Stimulated activated CD8-positive, alpha-beta memory T cell treated with anti-CD3 and anti-CD28 coated beads, Interleukin-7, amount 100 ng/mL, for 24 hours (primary cell): ENCODE data around the gene TATDN3.
"Not testable (repeated sequence)": the region's sequence is repeated elsewhere in the genome, so short reads cannot be mapped to it uniquely, and the experiment has no call there.

Experiments used
- DNase-seq: peaks from one replicate; pipeline ENCODE4 v3.0.0-alpha.2; 2020; ENCODE audit warnings: low read depth

TATDN3 gene

DNA sequence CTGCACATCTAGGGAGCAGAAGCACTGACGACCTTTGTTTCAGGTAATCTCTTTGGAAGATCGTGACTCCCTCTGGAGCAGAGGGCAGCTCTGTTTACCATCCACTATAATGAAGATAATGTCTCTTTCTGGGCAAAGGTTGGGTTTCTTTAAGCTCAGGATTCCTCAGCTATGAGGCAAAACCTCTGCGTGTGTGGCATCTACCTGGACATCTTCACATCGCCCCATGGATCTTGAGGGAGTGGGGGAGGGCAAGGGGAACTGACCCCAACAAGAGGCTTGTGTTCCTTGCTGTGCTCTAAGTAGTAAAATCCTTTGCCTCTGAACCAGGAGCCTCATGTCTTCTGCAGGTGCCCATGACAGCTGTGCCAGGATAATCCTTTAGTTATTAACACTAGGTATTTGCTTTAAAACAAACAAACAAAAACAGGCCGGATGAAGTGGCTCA lies 36.2 kb downstream of the TATDN3 start:
- no peak for DNase-seq

DNA sequence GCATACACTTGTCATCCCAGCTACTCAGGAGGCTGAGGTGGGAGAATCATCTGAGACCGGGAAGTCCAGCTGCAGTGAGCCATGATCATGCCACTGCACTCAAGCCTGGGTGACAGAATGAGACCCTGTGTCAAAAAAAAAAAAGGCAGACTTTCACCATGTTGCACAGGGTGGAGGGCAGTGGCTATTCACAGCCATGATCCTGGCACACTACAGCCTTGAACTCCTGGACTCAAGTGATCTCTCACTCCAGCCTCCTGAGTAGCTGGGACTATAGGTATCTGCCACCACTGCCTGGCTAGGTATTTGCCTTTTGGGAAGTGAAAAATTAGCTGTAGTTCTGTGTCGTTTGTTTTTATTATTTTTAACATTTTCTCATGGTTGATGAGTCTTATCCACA lies 36.7 kb downstream of the TATDN3 start:
- no peak for DNase-seq

DNA sequence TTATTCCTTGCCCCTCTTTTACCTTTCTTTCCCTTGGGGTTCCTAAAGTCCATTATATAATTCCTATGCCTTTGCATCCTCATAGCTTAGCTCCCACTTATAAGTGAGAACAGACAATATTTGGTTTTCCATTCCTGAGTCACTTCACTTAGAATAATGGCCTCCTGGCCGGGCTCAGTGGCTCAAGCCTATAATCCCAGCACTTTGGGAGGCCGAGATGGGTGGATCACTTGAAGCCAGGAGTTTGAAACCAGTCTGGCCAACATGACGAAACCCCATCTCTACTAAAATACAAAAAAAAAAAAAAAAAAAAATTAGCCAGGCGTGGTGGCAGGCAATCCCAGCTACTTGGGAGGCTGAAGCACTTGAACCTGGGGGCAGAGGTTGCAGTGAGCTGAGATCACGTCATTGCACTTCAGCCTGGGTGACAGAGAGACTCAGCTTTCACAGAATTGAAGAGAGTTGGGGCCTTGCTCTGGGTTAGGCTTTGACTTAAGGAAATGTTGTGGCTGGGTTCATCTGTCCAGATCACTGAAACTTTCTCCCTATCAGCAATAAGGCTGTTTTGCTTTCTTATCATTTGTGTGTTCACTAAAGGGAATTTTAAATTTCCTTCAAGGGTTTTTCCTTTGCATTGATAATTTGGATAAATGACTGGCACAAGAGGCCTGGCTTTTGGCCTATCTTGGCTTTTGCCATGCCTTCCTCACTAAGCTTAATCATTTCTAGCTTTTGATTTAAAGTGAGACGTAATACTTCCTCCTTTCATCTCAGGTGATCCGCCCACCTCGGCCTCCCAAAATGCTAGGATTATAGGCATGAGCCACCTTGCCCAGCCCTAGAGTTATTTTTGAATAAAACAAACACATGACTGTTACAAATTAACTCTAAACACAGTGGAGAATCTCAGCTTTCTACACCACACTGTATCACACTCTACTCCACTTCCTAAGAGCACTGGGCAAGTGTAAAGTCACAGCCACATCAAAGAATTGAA lies 41.8 kb downstream of the TATDN3 start:
- not testable (repeated sequence) for DNase-seq

DNA sequence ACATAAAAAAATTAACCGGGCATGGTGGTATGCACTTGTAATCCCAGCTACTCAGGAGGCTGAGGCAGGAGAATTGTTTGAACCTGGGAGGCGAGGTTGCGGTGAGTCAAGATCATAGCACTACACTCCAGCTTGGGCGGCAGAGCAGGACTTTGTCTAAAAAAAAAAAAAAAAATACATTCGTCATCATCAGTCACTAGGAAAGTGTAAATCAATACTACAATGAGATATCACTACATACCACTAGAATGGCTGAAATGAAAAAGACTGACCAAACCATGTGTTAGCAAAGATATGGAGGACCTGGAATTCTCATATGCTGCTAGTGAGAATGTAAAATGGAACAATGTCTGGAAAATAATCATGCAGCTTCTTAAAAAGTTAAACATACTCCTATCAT lies 46.5 kb downstream of the TATDN3 start:
- DNase-seq = no peak

DNA sequence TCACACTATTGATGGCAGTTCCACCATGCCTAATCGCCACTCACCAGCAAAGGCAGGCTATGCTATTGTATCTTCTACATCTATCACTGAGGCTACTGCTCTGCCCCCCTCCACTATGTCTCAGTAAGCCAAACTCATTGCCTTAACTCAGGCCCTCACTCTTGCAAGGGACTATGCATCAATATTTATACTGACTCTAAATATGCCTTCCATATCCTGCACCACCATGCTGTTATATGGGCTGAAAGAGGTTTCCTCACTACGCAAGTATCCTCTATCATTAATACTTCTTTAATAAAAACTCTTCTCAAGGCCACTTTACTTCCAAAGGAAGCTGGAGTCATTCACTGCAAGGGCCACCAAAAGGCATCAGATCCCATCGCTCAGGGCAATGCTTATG lies 52.8 kb downstream of the TATDN3 start:
- DNase-seq = not testable (repeated sequence)

DNA sequence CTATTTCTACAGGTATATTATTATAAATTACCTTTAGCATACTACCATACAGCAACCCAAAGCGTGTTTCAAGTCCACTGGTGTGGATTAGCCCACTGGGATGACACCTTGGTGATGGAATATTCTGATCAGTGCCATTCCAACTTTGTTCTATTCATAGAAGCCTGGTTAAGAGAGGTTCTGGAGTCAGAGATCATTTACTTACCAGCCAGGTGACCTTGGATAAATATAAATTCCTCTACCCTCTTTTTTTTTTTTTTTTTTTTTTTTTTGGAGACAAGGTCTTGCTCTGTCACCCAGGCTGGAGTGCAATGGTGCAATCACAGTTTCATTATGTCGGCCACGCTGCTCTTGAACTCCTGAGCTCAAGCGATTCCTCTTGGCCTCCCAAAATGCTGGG lies 55.9 kb downstream of the TATDN3 start, which contains the start of gene SPATA45:
SPATA45 (minus strand) TSS at position 101 of the 400 bp plus-strand sequence. CDS start 11,500 bp downstream, outside the sequence.
- no peak for DNase-seq

DNA sequence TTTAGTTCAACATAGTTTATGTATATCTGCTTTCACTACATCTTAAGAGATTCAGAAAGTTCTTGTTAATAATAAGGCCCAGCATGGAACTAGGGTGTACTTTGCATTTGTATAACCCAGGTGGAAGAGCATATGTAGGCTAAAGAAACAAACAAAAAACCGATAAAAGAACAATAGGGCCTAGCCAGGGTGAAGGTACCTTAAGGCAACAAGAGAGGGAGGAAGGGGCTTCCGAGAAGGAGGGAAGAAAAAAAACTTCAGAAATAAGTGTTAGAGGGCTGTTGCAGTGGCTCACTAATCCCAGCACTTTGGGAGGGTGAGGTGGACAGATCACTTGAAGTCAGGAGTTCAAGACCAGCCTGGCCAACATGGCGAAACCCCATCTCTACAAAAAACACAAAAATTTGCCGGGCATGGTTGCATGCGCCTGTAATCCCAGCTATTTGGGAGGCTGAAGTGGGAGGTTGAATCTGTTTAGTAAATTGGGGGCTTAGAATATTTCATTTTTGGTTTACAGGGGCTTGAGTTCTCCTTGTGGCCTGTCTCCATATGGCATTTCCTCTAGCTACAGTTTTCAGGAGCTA lies 60.5 kb downstream of the TATDN3 start:
- DNase-seq = no peak

DNA sequence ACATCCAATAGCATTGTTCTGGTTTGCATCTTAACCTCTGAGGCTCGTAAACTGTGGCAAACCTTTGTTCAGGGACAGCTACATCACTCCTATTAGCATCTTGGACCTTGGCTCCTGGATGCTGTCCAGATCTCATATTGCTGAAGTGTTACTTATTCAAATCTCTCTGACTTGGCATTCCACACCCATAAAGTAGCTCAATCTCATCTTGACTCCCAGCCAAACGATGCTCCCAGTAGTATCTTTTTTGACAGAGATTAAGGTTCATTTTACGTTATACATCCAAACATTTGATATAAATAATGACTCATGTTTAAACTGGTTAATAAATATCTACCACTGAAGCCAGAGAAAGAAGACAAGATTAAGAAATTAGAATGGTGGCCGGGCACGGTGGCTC lies 62.0 kb downstream of the TATDN3 start:
- DNase-seq = no peak

DNA sequence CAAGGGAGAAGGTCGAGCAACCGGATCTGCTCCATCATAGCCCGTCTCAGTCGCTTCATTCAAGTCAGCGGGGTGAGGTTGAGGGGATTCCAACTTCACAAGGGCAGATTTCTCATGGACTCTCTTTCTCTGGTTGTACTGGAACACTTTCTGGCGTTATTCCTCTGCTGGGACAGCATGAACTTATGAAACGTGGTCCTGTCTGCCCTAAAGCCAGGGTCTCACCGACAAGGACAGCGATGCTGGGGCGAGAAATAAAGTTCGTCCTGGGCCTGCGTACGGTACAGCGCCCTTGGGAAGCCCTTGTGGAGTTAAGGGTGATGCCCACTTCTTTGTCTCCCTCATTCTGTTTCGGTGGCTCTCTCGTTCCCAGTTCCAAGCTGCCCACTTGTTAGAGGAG lies 65.1 kb downstream of the TATDN3 start:
- no peak for DNase-seq

DNA sequence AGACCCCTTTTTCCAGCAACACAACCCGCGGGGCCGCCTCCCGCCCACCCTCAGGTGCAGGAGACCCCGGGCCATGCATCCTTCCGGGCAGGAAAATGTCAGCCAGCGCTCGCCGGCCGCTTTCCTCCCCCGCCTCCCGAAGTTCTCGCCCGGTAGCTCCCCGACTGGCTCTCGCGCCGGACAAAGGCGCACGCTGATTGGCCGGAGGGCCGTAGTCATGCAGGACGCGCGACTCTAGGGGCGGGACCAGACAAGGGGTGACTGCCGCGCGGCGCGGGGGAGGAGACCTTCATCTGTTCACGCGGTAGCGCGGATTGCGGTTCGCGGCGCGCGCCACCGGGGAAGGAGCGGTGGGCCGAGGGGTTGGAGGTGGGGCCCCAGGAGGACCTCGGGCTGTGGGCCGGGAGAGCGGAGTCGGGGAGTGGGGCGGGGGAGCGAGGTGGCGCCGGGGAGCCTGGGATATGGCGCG lies 66.3 kb downstream of the TATDN3 start, which contains the start of gene FLVCR1:
FLVCR1 (plus strand) TSS at position 284 of the 469 bp plus-strand sequence; CDS start at position 462, 178 bp downstream.
- peak; percentile 84 for DNase-seq

DNA sequence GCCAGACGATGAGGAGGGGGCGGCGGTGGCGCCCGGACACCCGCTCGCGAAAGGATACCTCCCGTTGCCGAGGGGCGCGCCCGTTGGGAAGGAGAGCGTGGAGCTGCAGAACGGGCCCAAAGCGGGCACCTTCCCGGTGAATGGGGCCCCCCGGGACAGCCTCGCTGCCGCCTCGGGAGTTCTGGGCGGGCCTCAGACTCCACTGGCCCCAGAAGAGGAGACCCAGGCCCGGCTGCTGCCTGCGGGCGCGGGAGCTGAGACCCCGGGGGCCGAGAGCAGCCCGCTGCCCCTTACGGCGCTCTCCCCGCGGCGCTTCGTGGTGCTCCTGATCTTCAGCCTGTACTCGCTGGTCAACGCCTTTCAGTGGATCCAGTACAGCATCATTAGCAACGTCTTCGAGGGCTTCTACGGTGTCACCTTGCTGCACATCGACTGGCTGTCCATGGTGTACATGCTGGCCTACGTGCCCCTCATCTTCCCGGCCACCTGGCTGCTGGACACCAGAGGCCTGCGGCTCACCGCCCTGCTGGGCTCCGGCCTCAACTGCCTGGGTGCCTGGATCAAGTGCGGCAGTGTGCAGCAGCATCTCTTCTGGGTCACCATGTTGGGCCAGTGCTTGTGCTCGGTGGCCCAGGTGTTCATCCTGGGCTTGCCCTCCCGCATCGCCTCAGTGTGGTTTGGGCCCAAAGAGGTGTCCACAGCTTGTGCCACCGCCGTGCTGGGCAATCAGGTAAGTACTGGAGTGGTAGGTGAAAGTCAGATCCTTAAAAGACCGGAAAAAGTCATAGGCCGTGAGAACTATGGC lies 67.0 kb downstream of the TATDN3 start:
- no peak for DNase-seq

DNA sequence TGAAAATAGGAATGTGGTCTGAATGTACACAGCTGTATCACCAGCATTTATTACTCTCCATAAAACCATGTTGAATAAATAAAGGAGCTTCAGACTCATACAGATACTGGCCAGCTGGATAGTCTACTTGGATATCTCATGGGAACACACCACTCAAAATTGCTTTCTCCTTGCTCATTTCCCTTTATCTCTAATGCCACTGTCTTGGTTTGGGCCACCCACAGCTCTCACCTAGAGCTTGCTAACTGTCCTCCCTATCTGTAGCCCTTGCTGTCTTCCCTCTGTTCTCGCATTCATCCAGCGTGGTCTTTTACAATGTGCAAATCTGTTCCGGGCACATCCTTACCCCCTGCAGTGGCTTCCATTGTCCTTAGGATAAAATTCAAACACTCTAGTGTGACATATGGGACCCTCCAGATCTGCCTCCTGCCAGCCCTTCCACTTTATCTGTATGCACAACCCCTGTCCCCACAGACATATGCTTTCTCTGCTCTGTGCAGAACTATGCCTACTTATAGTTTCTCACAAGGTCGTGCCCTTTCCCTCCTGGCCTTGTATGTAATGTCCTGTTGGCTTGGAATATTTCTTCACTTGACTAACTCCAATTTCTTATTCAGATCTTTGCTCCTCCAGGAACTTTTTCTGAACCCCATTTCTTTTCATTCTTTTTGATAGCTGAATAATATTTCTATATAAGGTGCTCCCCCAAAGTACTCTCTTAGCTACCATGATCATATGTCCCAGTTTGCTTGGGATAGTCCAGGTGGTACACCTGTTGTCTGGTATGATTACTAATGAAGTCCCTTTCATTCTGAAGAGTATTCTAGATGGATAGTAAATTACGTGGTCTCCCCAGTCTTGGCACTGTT lies 69.3 kb downstream of the TATDN3 start:
- DNase-seq = no peak

DNA sequence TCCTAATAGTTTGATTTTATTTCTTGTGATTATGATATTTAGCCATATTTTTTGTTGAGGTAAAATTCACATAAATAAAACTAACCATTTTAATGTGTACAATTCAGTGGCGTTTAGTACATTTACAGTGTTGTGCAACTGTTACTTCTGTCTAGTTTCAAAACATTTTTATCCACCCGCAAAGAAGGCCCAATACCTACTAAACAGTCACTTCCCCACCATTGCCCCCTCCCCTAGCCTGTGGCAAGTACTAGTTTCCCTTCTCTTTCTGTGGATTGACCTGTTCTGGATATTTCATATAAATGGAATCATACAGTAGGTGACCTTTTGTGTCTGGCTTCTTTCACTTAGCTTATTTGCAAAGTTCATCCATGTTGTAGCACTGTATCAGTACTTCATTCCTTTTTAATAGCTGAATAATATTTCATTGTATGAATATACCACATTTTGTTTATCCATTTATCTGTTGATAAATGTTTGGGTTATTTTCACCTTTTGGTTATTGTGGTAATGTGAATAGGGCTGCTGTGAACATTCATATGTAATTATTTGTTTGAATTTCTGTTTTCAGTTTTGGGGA lies 70.5 kb downstream of the TATDN3 start:
- no peak for DNase-seq

DNA sequence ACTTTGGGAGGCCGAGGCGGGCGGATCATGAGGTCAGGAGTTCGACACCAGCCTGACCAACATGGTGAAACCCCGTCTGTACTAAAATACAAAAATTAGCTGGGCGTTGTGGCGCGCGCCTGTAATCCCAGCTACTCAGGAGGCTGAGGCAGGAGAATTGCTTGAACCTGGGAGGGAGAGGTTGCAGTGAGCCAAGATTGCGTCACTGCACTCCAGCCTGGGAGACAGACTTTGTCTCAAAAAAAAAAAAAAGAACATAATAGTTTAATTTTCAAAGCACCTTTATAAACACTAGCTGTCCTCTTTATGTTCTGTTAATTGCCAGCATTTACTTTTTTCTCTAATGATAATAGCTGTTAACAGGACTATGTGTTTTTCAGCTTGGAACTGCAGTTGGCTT lies 71.7 kb downstream of the TATDN3 start:
- DNase-seq = not testable (repeated sequence)

DNA sequence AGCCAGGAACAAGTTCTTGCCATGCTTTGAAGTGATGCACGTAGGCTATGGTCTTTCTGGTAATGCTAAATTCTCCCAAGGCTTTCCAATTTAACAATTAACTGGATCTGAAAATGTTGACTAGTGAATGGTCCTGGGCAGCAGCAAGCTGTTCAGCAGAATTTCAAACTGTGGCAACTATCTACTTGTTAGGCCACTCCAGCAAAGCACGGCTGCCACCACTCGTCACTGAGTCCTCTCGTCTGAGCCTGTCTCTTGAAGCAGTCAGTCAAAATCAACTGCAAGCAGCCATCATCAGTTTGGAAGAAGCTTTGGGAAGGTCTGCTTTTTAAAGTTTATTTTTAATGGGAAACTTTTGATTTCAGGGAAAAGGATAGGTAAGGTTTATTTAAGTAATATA lies 72.5 kb downstream of the TATDN3 start:
- no peak for DNase-seq
